GM23248 (cell line): Measurements from ENCODE around the gene AXIN1.
"Not testable (repeated sequence)": the region's sequence is repeated elsewhere in the genome, so short reads cannot be mapped to it uniquely, and the experiment has no call there.

Source experiments
- EZH2 ChIP-seq: fragments of 200-600 bp; sonication (generic); IDR thresholded peaks from 2 replicates; pipeline ENCODE4 v1.6.1; 2018; ENCODE audit warnings: antibody characterized with exemption, mild to moderate bottlenecking; ENCODE audit not compliant: insufficient read depth, poor library complexity, severe bottlenecking
- EZH2phosphoT487 ChIP-seq: fragments of 200-600 bp; sonication (generic); IDR thresholded peaks from 2 replicates; pipeline ENCODE4 v1.6.1; 2018; ENCODE audit warnings: antibody characterized with exemption, moderate library complexity, mild to moderate bottlenecking, low read depth; ENCODE audit not compliant: insufficient read depth

DNA sequence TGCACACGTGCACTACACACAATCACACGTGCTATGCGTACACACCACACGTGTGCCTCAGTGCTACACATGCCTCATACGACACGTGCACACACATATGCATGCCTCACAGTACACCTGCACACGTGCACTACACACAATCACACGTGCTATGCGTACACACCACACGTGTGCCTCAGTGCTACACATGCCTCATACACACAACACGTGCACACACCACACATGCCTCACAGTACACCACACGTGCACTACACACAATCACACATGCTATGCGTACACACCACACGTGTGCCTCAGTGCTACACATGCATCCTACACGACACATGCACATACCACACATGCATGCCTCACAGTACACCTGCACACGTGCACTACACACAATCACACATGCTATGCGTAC, 85.0 kb downstream of the AXIN1 start:
- TF ChIP-seq EZH2, EZH2phosphoT487: not testable (repeated sequence)
